HG03064 (cell line): ENCODE data around the gene CPNE9.

Experiments
- ATAC-seq: cut with Tn5 transposase; IDR thresholded peaks from one replicate; pipeline ENCODE4 v1.9.1; 2021; ENCODE audit warnings: low read depth; ENCODE audit not compliant: unreplicated experiment

The CPNE9 gene

DNA sequence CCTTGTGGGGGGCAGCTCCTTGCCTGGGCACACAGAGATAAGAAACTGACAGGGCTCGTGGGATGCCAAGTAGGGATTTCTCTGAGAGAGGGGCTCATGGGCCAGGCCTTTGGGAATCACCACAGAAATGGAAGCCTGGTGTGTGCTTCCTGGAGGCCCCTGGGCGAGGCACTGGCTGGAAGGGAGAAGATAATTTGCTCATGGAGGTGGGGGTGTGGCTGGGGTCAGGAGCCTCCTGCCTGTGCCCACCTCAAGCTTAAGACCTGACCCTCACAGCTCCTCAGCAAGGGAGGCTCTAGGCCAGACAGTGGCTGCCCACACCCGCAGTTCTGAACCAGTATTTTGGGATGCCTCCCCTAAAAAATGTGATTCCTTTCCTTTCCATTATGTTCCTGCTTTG is 16.9 kb upstream of the CPNE9 start:
- ATAC-seq = no peak

DNA sequence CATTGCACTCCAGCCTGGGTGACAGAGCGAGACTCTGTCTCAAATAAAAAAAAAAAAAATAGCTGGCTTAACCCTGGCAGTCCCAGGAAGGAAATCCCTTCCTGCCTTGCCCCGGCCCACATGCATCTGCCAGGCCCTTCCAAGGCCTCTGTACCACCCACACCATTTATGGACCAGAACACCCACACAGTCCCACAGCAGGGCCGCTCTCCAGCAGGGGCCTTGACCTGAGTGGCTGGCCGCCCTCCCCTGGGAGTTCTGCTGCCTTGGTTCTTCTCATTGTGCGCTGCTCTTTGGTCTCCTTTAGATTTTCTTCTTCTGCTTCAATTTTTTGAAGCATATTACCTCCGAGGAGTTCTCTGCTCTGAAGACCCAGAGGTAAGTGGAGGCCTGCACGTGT is 16.1 kb upstream of the CPNE9 start:
- no peak for ATAC-seq

DNA sequence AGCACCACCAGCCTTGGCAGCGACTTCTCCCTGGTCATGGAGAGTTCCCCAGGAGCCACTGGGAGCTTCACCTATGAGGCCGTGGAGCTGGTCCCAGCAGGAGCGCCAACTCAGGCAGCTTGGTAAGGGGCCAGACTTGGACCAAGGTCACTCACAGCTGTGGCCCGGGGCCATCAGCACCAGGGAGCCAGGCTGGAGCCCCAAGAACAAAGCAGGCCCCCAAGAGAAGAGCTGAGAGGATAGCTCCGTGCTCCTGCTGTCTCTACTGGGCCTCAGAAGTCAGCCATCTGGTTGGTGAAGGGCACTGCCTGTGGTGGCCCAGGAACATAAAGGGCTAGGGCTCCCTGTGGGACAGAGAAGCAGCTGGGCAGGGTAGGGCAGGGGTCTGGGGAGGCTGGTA is 14.7 kb upstream of the CPNE9 start:
- no peak for ATAC-seq

DNA sequence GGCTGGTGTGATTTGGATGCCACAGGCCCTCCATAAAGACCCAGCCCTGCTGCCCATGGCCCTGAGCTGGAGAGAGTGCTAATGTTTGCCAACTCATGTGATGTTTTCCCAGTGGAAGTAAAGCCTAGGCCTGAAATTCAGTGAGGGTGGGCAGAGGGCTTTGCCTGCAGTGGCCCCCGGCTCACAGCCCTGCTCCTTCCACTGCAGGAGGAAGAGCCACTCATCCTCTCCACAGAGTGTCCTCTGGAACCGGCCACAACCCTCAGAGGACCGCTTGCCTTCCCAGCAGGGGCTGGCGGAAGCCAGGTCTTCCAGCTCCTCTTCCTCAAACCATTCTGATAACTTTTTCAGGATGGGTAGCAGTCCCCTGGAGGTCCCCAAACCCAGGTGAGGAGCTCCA is 13.9 kb upstream of the CPNE9 start:
- no peak for ATAC-seq

DNA sequence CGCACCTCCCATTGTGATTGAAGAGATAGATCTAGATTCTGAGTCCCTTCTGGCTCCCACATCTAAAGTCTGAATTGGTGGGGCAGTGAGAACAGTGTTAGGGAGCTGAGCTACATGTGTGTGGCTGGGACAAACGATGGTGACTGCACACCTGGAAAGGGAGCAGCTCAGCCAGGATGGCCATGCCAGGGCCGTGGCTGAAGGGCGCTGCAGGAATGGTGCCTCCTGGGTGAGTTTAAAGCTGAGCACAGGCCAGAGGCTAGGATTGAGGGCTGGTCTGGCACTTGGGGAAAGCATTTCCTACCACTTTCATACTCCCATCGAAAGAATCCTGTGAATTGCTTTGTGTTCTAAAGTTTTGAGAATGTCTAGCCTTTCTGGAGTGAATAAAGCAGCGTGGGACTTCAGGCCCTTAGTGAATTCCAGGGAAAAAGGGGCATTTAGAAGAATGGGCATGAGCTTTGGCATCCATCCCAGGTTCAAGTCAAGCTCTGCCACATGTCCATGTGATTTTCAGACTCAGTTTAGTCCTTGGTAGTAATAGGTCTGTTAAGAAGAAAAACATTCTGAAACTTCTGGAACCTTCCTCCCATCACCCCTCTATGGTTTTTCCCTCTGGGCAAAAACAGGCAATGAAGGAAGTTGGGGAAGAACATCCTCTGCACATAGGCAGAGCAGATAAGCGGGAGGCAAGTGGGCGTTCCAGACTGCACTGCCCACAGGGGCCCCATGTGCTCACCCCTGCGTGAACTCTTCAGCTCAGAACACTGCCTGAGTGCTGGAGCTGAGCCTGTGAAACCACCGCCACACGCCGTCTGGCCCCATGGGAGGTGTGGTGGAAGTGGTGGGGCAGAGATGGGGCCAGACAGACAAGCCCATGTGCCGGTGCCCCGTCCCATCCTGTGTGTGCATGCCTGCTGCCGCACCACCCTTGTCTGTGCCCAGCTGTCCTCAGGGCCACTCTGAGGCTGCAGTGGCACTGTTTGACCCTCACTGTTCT is 12.9 kb upstream of the CPNE9 start:
- peak; percentile 96 for ATAC-seq

DNA sequence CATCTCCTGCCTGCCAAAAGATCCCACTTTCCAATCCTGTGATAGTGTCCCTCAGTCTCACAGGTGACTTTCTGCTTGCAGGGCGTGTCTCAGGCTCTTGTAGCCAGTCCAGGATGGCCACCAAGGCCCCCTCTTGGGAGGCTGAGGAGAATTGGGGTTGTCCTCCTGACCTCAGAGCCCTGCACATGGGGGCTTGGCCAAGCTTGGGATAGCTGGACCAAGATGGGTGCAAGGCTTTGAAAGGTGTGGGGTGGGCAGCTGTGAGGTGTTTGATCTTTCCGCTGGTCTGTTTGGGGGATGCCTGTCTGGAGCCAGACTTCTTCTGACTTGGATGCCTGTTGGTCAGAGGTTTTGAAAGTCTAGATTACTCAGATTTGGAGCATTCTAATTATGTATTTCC is 12.0 kb upstream of the CPNE9 start:
- no peak for ATAC-seq

DNA sequence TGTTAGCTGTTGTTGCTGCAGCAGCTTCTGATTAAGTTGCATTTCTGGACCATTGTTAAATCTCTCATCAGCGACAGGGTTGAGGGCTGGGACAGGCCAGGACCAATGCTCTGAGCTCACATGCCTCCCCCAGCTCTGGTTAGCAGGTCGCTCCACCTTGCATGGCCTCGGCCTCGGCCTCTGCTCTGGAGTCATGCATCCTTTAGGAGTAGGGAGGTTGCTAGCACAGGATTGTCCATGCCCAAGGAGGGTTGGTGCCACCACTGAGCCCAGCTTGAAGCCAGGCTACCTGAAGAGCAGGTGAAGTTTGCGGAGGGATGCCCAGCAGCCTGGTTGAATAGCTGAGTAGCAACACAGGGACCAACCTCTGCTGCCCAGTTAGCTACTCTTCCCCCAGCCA is 11.2 kb upstream of the CPNE9 start:
- no peak for ATAC-seq

DNA sequence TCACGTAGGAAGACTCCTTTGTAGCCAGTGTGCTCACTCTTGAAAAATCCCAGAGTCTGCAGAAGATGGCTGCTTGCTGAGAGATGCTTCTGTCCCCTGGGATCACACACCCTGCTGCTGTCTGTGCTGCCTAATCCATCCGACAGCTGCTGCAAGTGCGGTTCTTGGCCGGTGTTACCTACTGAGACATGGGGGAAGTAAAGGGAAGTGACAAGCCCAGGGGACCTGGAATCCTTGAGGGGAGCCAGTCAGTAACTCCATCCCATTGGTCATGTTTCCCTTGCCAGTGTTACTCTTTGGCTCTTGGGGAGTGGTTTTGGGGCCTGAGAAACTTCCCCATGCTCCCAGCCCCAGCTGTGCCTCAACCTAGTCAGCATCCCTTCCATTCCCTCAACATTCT is 8.3 kb upstream of the CPNE9 start:
- ATAC-seq = no peak

DNA sequence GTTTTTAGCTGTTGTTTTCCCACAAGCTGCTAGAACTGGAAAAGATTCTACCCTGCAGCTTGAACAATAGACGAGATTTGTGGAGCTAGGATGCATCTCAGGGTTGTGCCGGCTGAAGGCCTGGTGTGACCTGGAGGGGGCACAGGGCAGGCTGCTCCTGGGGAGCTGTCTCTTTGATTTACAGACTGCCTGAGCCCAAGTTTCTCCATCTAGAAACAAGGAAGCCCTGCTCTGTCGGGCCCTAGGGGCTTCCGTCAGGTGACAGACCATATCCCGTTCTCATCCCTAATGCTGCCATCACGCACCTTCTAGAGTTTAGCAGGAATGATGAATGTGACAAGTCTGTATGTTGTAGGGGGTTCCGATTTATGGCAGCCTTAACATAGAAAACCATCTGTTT is 7.9 kb upstream of the CPNE9 start:
- no peak for ATAC-seq

DNA sequence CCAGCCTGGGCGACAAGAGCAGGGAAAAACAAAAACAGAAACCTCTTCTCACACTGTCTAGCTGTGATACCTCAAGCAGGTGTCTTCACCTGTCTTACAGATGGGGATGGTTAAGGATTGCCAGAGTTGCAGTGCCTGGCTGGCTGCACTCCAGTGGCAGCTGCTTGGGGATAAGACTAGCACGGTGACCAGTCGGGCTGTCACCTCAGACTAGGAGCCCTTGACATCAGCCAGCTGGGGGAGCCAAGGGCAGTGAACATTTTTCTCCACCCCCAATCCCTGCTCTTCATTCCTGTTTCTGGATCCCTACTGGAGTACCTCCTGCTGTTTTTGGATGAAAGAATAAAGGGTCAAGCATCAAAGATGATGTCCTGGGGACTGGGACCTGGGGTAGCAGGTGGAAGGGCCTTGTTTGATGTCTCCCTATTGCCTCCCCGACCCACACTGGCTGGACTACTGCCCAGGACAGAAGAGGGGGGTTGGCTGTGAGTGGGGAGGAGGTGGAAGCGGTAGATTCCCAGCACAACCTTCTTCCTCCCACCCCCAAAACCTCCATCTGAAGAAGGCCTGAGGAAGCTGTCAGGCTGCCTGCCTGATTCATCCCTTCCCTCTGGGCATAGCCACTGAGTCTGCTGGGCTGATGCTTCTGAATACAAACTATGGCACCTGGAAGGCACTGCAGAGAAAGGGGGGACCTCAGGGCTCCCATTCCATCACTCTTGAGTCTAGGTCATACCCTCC is 7.0 kb upstream of the CPNE9 start:
- no peak for ATAC-seq

DNA sequence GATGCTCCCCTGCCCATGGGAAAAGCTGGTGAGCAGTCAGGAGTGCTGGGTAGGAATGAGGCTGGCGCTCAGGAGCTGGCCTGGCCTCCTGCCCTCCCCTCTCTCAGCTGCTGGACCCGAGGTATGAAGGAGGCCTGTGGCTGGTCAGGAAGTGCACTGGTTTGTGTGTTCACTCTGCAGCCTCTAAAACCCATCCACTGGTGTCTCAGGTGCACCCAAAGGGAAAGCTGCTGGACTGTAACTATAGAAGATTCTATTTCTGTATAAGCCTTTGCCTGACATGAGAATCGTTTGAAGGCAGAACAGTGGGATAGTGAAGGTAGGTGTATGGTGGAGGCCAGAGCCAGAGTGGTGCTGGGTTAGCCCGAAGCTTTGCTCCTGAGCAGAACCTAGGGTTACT is 5.7 kb upstream of the CPNE9 start:
- ATAC-seq = no peak

DNA sequence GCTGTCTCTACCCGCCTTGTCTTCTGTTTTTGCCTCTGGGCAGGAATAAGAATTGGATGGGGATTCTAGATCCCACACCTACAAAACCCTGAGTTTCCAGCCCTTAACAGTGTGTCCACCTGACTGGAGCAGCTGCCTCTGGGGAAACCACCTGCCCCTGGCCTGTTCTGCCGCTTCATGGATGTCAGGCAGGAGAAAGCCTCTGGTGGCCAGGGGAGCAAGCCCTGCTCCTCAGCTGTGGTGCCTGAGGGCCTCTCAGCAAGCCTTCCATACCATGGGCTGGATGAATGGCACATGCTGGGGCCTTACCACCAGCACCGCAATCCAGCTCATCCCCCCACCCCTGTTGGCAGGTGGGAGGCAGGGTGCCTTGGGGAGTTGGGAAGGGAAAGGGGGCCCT is 5.3 kb upstream of the CPNE9 start:
- no peak for ATAC-seq

DNA sequence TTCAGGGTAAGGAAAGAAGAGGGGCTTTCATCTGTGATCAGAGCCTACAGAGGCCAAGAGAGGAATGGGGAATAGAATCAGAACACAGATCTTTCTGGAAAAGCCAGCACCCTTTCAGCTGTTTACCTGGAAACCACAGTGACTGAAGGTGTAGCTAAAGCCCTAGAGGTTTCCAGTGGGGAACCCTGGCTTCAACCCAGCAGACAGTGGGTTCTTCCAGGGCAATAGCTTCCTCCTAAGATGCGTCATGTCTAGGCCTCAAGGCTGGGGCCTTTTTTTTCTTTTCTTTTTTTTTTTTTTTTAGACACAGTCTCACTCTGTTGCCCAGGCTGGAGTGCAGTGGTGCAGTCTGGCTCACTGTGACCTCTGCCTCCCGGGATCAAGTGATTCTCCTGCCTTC is 3.1 kb upstream of the CPNE9 start:
- no peak for ATAC-seq

DNA sequence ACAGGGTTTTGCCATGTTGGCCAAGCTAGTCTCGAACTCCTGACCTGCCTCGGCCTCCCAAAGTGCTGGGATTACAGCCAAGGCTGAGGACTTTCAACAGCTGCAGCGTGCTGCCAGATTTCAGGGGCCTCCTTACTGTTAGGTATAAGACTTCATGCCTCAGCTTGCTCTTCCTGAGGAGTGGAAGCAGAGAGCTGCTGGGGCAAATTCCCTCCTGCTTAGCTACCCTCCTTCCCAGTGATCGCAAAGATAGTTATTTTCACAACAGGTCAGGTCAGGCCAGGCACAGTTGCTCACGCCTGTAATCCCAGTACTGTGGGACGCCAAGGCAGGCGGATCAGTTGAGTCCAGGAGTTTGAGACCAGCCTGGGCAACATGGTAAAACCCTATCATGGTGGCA is 2.6 kb upstream of the CPNE9 start:
- no peak for ATAC-seq

DNA sequence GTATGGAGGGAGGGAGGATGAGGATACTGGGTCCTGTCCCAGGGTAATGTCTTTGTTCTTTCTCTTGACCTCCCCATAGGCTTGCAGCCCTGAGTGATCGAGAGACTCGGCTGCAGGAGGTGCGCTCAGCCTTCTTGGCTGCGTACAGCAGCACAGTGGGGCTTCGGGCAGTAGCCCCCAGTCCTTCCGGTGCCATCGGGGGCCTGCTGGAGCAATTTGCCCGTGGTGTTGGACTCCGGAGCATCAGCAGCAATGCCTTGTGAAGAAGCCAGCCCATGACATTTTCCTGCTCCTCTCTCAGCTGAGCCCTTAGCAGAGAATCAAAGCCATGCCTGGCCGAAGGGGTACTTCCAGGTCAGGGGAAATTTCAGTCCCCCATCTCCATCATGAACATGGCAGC is 1.9 kb upstream of the CPNE9 start:
- no peak for ATAC-seq

DNA sequence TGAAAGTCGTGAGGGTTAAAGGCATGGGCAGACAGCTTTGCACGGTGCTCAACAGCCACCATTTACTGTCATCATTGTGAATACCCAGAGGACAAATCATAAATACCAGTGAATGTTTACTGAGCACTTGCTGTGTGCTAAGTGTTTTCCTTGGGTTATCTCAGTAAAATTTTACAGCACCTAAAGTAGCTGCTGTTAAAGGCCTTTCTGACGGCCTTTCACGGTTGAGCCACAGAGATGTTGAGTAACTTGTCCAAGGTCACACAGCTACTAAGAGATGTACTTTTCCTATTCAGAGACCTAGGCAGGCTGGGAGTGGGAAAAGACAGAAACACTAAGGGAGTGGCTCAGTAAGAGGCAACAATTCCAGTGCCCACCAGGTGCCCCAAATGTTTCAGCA is 393 bp upstream of the CPNE9 start:
- ATAC-seq = no peak

DNA sequence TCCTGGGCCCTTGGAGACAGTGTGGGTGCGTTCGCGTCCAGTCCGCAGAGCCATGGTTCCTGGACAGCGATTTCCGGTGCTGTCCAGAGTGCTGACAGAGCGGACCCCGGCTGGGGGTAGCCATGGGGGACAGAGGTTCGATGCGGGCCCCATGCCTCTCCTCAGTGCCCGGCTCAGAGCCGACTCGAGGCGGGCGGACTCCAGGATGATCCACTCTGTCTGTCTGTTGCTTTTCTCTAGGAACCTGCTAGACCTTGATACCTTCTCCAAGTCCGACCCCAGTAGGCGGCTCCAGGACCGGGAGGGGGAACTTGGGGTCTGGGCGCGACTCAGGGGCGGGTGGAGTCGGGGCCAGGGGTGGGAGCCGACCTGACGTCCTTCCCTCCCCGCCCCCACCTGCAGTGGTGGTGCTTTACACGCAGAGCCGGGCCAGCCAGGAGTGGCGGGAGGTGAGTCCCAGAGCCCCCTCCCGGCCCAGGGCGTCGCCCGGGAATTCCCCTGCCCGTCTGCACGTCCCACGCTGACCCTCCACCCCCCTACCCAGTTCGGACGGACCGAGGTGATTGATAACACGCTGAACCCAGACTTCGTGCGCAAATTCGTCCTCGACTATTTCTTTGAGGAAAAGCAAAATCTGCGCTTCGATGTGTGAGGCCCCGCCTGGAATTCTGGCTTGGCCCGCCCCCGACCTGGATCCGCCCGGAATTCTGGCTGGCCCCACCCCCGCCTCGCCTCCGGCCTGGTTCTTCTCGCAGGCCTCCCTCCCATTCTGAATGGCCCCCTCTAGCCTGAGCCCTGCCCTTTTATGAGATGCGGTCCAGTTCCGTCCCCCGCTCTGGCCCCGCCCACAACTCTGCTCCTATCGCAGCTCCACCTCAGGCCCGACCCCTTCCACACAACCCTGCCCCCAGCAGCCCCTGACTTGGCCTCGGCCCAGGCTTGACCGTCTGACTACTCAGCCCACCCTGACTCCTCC is 1.0 kb downstream of the CPNE9 start:
- ATAC-seq = no peak

DNA sequence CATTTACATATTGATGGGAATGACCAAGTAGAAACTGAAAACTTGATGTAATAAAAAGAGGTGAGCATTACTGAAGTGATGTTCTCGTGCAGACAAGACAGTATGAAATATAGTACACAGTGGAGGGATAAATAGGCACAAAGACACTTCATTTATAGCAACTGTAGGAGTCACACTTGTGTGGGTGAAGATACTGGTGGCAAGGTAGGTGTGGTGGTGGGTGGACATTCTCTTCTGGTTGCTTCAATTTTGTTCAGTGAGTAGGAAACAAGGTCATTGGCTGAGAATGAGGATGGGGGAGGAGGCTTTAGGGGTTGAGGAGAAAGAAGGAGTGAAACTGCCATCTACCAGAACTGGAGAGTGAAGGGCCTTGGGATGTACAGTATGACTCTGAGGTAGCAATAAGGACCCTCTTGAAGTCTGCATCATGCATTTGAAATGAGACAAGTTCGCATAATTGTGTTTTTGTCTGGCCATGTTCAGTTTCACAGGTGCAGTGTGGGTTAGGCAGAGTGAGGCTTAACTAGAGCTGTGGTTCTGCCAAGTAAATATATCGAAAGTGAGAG is 6.6 kb downstream of the CPNE9 start:
- no peak for ATAC-seq

DNA sequence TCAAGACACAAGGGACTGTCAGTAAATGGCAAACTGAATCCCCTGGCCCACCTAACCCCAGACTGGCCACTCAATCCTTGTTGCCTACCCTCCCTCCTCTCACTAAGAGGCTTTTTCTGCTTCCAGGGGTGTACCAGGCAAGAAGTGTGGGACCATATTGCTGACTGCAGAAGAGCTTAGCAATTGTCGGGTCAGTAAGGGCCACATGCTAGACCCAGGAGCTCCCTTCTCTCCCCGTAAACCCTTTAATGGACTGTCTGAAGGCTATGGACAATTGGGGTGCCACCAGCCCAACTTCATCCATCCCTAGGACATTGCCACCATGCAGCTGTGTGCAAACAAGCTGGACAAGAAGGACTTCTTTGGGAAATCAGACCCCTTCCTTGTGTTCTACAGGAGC is 8.8 kb downstream of the CPNE9 start:
- ATAC-seq = no peak

DNA sequence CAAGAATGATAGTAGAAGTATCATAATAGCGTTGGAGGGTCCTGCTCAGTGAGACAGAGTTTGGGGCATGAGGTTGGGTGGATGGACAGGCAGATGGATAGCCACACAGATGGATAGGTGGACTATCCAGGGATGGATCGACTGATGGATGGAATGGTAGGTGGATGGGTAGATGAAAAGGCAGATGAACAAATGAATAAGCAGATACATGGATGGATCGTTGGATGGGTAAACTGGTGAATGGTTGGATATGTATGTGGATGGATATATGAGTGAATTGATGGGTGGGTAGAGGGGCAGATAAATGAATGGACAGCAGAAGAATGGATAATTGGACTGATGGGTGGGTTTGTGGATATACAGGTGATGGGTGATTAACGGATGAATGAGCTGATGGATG is 9.5 kb downstream of the CPNE9 start:
- ATAC-seq = no peak
